Activated T-helper 1 cell treated with anti-CD3 and anti-CD28 coated beads, Interleukin-12 subunit alpha, Interleukin-12 subunit beta, Interleukin-2, Interleukin-4 antibody, amounts not matched to agents 30 ng/mL and 10 ng/mL and 1 ng/mL, durations not matched to agents 14 hours and 24 hours and 36 hours (primary cell): ENCODE data around the gene TMLHE. TPM values are rescaled to one million over a fixed set of nuclear protein-coding genes. Genes with fewer than 3 reads are reported as not detected.
"Not testable (repeated sequence)": the region's sequence is repeated elsewhere in the genome, so short reads cannot be mapped to it uniquely, and the experiment has no call there.

Experiments used
- DNase-seq: peaks from one replicate; pipeline ENCODE4 v3.0.0; 2021; ENCODE audit warnings: low spot score
- H3K27ac Mint-ChIP-seq: one replicate; pipeline ENCODE4 v1.8.0; 2021; ENCODE audit warnings: mild to moderate bottlenecking, mixed read lengths
- H3K27me3 Mint-ChIP-seq: one replicate; pipeline ENCODE4 v1.8.0; 2022; ENCODE audit warnings: mild to moderate bottlenecking, moderate library complexity, mixed read lengths; ENCODE audit not compliant: insufficient read depth
- H3K36me3 Mint-ChIP-seq: one replicate; pipeline ENCODE4 v1.8.0; 2021; ENCODE audit warnings: low read depth, mixed read lengths
- H3K4me1 Mint-ChIP-seq: one replicate; pipeline ENCODE4 v1.8.0; 2021; ENCODE audit warnings: low read depth, mixed read lengths
- H3K4me3 Mint-ChIP-seq: one replicate; pipeline ENCODE4 v1.8.0; 2021; ENCODE audit warnings: mild to moderate bottlenecking, moderate library complexity, mixed read lengths
- H3K9me3 Mint-ChIP-seq: one replicate; pipeline ENCODE4 v1.8.0; 2021; ENCODE audit warnings: mixed read lengths
- intact Hi-C: fragments of 100-400 bp; cut with micrococcal nuclease; formaldehyde crosslinking; loops from one replicate; pipeline ENCODE4 v1.15.1; 2024
- total RNA-seq: library from RNA; stranded (reverse); gene quantifications from 2 replicates; pipeline ENCODE4 v1.2.3, GENCODE V29; 2022

The TMLHE gene, protein sequence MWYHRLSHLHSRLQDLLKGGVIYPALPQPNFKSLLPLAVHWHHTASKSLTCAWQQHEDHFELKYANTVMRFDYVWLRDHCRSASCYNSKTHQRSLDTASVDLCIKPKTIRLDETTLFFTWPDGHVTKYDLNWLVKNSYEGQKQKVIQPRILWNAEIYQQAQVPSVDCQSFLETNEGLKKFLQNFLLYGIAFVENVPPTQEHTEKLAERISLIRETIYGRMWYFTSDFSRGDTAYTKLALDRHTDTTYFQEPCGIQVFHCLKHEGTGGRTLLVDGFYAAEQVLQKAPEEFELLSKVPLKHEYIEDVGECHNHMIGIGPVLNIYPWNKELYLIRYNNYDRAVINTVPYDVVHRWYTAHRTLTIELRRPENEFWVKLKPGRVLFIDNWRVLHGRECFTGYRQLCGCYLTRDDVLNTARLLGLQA
- 7.3 and 9.9 TPM in 2 replicates for total RNA-seq

DNA sequence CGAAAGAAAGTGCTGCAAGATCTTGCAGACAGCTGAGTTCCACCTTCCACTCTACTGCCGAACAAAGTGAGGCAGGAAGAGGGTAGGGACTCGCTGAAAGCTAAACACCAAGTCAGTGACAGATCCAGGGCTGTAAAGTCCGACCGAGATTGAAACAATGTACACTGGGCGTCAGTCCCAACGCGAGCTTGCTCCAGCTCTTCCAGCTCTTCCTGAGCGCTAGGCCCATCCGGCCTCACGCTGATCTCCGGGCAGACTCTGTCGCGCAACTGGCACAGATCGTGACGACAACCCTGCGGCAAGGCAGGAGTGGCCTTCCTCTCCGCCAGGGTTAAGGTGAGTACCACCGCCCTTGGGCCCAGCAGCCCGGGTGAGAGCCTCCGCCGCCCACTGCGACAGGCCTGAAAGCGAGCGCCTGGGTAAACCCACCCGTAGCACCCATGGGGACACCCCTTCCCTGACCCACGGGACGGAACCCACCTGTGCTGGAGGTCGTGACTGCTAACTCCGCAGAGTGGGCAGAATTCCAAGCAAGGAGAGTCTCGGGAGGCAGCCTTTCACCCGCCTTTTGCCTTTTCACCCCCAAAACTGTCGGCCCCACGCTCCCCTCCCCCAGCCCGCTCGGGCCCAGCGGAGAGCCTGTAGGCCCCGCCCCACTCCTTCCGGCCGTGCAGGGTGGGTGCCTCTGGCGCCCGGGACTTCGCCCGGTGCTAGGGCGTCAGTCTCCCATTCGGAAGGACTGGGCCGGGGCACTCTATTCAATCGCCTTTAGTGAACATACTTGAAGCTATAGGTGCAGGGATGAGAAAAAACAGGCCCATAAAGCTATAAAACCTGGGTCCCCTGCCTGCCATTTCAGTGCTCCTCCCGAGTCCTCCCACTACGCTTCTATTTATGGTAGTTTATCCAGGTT is at the start of gene TMLHE, which contains the start of gene SPRY3:
Gene TMLHE (minus strand): TSS at position 641 of the 913 bp plus-strand sequence. CDS start 67,676 bp downstream, outside the sequence.
Gene SPRY3 (plus strand): TSS at position 275 of the 913 bp plus-strand sequence.
- Mint-ChIP-seq H3K4me3 (peak within 1 kb of the TSS; percentile 92), H3K9me3 (peaks cover 2% of the 10 kb centered on the region), H3K27ac (peak within 1 kb of the TSS; percentile 92), H3K4me1 (peaks cover 5% of the 10 kb centered on the region), H3K36me3 (peaks cover 9% of the 10 kb centered on the region), H3K27me3 (no peaks in the 10 kb centered on the region)
- DNase-seq: peak; percentile 42
- intact Hi-C loops: loop anchor here (1.0 to 5.0 kb wide), 4 partner anchors 8 to 395 kb away; partner anchors contain the start of genes RAB39B and VBP1

- no peak for DNase-seq
- intact Hi-C loops: no loop called here
- Mint-ChIP-seq H3K27ac (no peak overlapping the region), H3K9me3 (peaks cover 12% of the 10 kb centered on the region), H3K36me3 (no peaks in the 10 kb centered on the region), H3K4me1 (no peaks in the 10 kb centered on the region), H3K4me3 (no peak overlapping the region), H3K27me3 (no peaks in the 10 kb centered on the region)
These were observed 49.5 kb upstream of the TMLHE start for GRCh38 chrX:155662282-155662681.

- intact Hi-C loops: no loop called here
- DNase-seq: no peak
- H3K4me3 Mint-ChIP-seq: no peak overlapping the region
- H3K4me1 Mint-ChIP-seq: peaks cover 9% of the 10 kb centered on the region
- no peaks in the 10 kb centered on the region for H3K36me3 Mint-ChIP-seq
- peaks cover 3% of the 10 kb centered on the region for H3K27me3 Mint-ChIP-seq
- no peak overlapping the region for H3K27ac Mint-ChIP-seq
- H3K9me3 Mint-ChIP-seq: no peaks in the 10 kb centered on the region
These were observed 32.4 kb upstream of the TMLHE start for GRCh38 chrX:155645180-155645579.

DNA sequence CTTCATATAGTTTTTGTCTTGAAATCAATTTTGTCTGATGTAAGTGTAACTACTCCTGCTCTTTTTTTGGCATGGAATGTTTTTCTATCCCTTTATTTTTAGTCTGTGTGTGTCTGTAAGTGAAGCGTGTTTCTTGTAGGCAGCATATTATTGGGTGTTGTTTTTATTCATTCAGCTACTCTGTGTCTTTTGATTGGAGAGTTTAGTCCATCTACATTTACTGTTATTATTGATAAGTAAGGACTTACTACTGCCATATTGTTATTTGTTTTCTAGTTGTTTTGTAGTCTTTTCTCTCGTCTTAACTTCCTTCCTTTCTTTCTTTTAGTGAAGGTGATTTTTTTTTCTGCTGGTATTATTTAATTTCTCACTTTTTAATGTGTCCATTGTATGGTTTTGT is 30.5 kb upstream of the TMLHE start:
- DNase-seq: no peak
- peaks cover 3% of the 10 kb centered on the region for H3K27me3 Mint-ChIP-seq
- no peaks in the 10 kb centered on the region for H3K9me3 Mint-ChIP-seq
- H3K4me3 Mint-ChIP-seq: no peak overlapping the region
- intact Hi-C loops: no loop called here
- no peak overlapping the region for H3K27ac Mint-ChIP-seq
- H3K36me3 Mint-ChIP-seq: no peaks in the 10 kb centered on the region
- peaks cover 9% of the 10 kb centered on the region for H3K4me1 Mint-ChIP-seq

- intact Hi-C loops: not testable (repeated sequence)
These were observed 28.6 kb upstream of the TMLHE start for GRCh38 chrX:155641371-155641770.

DNA sequence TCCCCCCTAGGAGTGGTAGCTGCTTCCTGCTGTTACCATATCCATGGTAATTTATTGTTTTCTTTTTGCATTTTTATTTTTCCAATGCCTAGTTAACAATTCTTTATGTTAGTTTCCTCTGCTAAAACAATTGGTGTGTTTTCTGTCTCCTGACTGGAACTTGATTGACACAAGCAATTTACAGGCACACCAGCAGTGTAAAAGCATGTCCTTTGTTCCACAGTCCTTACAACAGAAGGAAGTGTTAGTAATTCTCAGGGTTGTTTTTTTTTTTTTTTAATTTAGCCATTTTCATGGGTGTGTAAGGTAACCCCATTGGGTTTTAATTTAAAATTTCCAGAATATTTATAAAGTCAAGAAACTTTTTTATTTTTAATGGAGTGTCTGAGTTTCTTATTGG is 25.0 kb upstream of the TMLHE start:
- intact Hi-C loops: no loop called here
- DNase-seq: no peak
- Mint-ChIP-seq H3K4me3 (no peak overlapping the region), H3K4me1 (peaks cover 12% of the 10 kb centered on the region), H3K36me3 (no peaks in the 10 kb centered on the region), H3K9me3 (no peaks in the 10 kb centered on the region), H3K27me3 (peaks cover 3% of the 10 kb centered on the region), H3K27ac (no peak overlapping the region)

More at GRCh38 chrX:155641371-155641770, 28.6 kb upstream of the TMLHE start:
- H3K4me1 Mint-ChIP-seq, H3K9me3 Mint-ChIP-seq, H3K27me3 Mint-ChIP-seq, H3K36me3 Mint-ChIP-seq, DNase-seq, H3K27ac Mint-ChIP-seq: not testable (repeated sequence)
- peak overlapping the region; percentile 79 for H3K4me3 Mint-ChIP-seq

- Mint-ChIP-seq H3K4me1 (peaks cover 10% of the 10 kb centered on the region), H3K9me3 (peaks cover 10% of the 10 kb centered on the region)
- H3K4me3 Mint-ChIP-seq, DNase-seq, H3K27me3 Mint-ChIP-seq, H3K27ac Mint-ChIP-seq, intact Hi-C loops, H3K36me3 Mint-ChIP-seq: not testable (repeated sequence)
These were observed 22.3 kb upstream of the TMLHE start for GRCh38 chrX:155635019-155635418.

DNA sequence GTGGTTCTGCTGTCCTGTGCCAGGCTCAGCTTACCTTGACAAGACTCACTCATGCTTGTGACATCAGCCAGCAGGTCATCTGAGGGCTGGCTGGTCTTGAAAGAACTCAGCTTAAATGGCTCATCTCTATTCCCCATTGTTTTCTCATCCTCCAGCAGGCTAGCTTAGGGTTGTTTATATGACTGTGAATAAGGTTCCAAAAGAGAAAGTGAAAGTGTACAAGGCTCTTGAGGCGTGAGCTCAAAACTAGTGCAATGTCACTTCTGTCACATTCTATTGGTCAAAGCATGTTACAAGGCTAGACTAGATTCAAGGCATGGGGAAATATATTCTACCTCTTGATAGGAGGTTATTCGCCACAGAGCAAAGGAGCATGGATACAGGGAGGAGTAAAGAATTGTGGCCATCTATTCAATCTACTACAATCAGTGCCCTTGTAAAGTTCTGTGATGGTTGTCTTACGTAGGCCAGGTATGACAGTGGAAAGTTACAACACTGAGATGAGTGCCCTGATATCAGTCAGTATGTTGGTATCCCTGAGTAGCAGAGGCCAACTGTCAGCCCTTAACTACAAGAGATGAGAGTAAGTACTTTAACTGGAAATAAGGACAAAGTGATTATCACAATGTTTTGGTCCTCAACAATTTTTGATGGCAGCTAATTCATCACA is 19.8 kb upstream of the TMLHE start:
- peak overlapping the region; percentile 63 for H3K27ac Mint-ChIP-seq
- intact Hi-C loops: loop anchor here (1.0 kb wide), 1 partner anchor 20 kb away; the partner anchor contains the start of genes SPRY3 and TMLHE

DNA sequence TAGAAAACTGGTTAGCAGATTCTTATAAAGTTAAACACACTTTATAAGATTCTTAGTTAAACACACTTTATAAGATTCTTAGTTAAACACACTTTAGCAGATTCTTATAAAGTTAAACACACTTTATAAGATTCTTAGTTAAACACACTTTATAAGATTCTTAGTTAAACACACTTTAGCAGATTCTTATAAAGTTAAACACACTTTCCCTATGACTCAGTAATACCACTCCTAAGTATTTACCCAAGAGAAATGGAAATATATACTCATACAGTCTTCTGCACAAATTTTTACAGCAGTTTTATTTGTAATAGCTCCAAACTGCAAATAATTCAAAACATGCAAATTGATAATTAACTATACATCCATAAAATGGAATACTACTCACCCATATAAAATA is 7.4 kb upstream of the TMLHE start:
- not testable (repeated sequence) for DNase-seq, H3K27me3 Mint-ChIP-seq, H3K36me3 Mint-ChIP-seq, H3K9me3 Mint-ChIP-seq, H3K4me3 Mint-ChIP-seq, H3K4me1 Mint-ChIP-seq, H3K27ac Mint-ChIP-seq
- intact Hi-C loops: loop anchor here (1.0 kb wide), 1 partner anchor 8 kb away; the partner anchor contains the start of genes SPRY3 and TMLHE

More for the DNA sequence above, 19.8 kb upstream of the TMLHE start:
- H3K9me3 Mint-ChIP-seq: peaks cover 15% of the 10 kb centered on the region
- H3K27me3 Mint-ChIP-seq: no peaks in the 10 kb centered on the region
- DNase-seq: peak; percentile 1
- H3K36me3 Mint-ChIP-seq: peaks cover 2% of the 10 kb centered on the region
- peak overlapping the region; percentile 38 for H3K4me3 Mint-ChIP-seq
- H3K4me1 Mint-ChIP-seq: peaks cover 10% of the 10 kb centered on the region

DNA sequence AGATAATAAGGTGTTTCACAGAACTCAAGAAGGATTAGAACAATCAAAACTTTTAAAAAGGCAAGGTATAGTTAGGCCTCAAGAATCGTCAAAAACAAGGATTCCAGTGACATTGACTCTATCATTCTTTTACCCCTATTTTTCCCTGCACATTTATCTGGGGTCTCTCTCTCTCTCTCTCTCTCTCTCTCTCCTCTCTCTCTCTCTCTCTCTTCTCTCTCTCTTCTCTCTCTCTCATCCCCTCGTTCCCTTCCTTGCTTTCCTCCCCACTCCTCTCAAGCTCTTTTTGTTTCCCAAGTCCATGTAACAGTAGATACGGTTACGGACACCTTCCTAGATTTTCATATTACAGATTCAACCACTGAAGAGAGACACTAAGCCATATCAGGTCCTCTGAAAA is 3.2 kb upstream of the TMLHE start:
- H3K27me3 Mint-ChIP-seq: no peaks in the 10 kb centered on the region
- intact Hi-C loops: no loop called here
- H3K27ac Mint-ChIP-seq: no peak overlapping the region

GRCh38 chrX:155613927-155614559 is 1.3 kb upstream of the TMLHE start:
- Mint-ChIP-seq H3K4me3 (no peak overlapping the region), H3K36me3 (peaks cover 7% of the 10 kb centered on the region), H3K27ac (no peak overlapping the region), H3K4me1 (peaks cover 5% of the 10 kb centered on the region), H3K27me3 (no peaks in the 10 kb centered on the region), H3K9me3 (no peaks in the 10 kb centered on the region)
- no peak for DNase-seq
- intact Hi-C loops: loop anchor here (5.0 kb wide), 2 partner anchors 352 to 397 kb away; partner anchors contain the start of genes RAB39B and VBP1

More for the DNA sequence above, 3.2 kb upstream of the TMLHE start:
- no peak overlapping the region for H3K4me3 Mint-ChIP-seq
- H3K36me3 Mint-ChIP-seq: peaks cover 3% of the 10 kb centered on the region
- DNase-seq: no peak
- H3K9me3 Mint-ChIP-seq: no peaks in the 10 kb centered on the region
- peaks cover 5% of the 10 kb centered on the region for H3K4me1 Mint-ChIP-seq

DNA sequence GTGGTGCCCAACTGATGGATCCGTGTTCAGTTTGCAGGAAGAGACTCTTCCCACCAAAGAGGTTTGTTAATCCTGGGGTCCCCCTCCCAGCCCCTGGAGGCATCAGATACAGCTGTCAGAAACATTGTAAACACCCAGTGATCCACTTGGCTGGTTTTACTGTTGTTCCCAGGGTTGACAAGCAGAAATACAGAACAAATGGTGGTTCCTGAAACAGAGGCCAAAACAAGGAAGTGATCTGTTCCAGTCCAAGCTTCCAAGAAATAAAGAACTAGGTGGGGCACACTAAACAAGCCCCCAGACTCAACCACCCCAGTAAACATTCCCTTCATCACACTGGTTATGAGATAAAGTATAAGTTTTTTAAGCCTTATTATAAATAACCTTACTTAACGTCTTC is 1.4 kb downstream of the TMLHE start:
- Mint-ChIP-seq H3K36me3 (peaks cover 9% of the 10 kb centered on the region), H3K4me3 (peak overlapping the region; percentile 2), H3K27me3 (no peaks in the 10 kb centered on the region), H3K4me1 (peaks cover 5% of the 10 kb centered on the region), H3K27ac (no peak overlapping the region), H3K9me3 (peaks cover 12% of the 10 kb centered on the region)
- intact Hi-C loops: loop anchor here (5.0 kb wide), 2 partner anchors 349 to 394 kb away; partner anchors contain the start of genes RAB39B and VBP1
- DNase-seq: no peak
